HFF-Myc (cell line): ENCODE measurements around the gene MTA1.

Experiments used
- DNase-seq: peaks from one replicate; pipeline ENCODE4 v3.0.0-alpha.2; 2011; ENCODE audit warnings: low read depth; ENCODE audit errors: extremely low read depth
- H3K4me3 ChIP-seq: replicated peaks from 2 replicates; pipeline ENCODE4 v1.5.1; 2011; ENCODE audit warnings: low read depth, mild to moderate bottlenecking, control low read depth, low read length
- TF ChIP-seq, protein P1 (sequence below): IDR thresholded peaks from 2 replicates; pipeline ENCODE4 v1.5.1; 2012; ENCODE audit warnings: mild to moderate bottlenecking, low read depth, low read length, control low read depth; ENCODE audit errors: missing control alignments

Gene MTA1

DNA sequence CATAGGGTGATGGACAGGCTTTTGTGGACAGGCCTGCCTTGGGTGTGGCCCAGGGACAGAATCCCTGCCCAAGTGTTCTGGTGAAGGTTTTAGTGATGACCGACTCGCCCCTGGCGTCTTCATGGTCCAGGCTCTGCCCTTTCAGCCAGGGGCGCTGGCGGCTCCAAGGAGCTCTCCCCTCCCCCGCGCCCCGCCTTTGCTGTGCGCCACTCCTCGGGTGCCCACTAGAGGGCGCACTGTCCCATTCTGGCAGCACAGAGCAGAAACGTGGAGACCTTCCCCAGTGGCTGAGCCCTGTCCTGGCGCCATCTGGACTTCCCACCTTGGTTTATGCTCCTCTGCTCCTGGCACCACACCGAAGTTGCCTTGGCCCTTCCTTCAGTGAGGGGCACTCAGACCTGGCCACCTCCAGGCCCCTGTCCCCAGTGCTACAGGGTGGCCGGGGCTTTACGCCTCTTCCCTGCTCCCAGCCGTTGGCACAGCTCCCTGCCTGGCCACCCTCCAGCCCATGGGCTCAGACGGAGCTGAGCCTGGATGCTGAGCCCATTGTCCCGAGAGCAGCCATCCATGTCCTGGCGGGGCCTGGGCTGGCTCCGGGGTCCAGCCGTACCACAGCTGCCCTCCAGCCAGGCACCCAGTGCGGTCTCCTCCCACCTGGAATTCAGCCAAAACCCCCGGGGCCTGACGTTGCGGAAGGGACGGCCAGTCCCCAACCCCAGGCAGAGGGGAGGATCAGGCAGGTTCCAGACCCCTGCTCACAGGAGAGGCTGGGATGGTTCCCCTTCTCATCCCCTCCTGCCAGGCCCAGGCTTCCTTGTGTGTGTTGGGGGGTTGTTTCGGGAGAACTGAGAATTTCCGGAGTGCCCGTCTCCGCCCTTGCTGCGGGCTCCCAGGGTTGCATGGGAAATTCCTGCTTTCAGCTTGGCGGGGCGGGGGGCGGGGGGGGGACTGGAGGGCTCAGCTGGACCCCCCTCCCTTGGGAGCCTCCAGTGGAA, 61.5 kb downstream of the MTA1 start:
- TF ChIP-seq, protein P1, sequence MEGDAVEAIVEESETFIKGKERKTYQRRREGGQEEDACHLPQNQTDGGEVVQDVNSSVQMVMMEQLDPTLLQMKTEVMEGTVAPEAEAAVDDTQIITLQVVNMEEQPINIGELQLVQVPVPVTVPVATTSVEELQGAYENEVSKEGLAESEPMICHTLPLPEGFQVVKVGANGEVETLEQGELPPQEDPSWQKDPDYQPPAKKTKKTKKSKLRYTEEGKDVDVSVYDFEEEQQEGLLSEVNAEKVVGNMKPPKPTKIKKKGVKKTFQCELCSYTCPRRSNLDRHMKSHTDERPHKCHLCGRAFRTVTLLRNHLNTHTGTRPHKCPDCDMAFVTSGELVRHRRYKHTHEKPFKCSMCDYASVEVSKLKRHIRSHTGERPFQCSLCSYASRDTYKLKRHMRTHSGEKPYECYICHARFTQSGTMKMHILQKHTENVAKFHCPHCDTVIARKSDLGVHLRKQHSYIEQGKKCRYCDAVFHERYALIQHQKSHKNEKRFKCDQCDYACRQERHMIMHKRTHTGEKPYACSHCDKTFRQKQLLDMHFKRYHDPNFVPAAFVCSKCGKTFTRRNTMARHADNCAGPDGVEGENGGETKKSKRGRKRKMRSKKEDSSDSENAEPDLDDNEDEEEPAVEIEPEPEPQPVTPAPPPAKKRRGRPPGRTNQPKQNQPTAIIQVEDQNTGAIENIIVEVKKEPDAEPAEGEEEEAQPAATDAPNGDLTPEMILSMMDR = peak; percentile 99
- DNase-seq = peak; percentile 70
- H3K4me3 ChIP-seq = peak overlapping the region; percentile 46

DNA sequence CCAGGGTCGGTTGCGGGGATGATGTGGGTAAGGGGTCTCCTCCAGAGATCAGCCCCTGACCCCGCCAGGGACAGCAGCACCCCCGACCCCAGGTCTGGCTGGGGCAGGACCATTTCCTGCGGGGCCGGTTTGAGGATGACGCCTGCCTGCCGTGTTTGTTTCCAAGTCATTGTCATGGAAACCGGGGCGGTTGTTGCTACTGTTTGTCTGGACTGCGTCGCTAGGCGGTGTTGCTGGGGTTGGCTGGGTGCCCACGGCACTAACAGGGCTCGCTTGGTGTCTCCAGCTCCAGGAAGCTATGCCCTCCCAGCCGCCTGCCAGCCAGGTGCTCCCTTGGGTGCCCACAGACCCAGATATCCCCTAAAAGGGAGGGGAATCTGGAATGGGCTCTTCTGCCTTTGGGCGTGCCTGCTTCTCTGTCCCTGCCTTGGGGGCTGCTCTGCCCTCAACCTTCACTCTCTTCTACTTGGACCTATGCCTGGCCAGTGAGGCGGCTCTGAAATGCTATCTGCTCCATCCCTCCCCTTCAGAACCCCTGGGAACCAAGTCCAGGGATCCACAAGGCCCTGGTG, 62.3 kb downstream of the MTA1 start:
- peak overlapping the region; percentile 18 for H3K4me3 ChIP-seq
- DNase-seq = peak; percentile 96
- TF ChIP-seq, protein P1 = no peak

DNA sequence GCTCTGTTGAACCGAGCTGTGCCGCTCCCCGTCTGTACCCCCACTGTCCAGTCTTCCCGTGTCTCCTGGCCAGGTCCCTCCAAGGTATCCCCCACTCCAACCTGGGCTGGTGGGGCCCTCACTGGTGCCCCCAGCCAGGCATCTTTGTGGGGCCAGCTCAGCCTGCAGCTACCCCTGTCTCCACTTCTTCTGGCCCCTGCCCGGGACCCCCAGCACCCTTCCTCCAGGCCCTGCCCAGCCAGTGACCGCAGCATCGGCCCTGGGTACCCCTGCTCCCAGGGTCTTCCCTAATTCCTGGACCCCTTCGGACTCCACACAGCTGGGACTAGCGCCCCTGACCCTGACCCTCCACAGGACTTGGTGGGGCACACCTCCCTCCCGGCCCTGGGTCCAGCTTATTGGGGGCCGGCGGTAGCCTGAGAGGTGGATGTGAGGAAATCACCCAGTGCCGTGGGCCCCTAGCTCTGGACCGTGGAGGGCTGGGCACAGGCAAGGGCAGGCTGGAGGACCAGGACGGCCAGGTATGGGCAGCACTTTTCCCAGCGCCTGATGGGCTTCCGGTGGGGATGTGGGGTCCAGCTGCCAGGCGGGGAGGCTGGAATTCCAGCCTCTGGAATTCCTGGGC, 63.0 kb downstream of the MTA1 start:
- no peak for DNase-seq
- no peak overlapping the region for H3K4me3 ChIP-seq
- TF ChIP-seq, protein P1 = no peak

DNA sequence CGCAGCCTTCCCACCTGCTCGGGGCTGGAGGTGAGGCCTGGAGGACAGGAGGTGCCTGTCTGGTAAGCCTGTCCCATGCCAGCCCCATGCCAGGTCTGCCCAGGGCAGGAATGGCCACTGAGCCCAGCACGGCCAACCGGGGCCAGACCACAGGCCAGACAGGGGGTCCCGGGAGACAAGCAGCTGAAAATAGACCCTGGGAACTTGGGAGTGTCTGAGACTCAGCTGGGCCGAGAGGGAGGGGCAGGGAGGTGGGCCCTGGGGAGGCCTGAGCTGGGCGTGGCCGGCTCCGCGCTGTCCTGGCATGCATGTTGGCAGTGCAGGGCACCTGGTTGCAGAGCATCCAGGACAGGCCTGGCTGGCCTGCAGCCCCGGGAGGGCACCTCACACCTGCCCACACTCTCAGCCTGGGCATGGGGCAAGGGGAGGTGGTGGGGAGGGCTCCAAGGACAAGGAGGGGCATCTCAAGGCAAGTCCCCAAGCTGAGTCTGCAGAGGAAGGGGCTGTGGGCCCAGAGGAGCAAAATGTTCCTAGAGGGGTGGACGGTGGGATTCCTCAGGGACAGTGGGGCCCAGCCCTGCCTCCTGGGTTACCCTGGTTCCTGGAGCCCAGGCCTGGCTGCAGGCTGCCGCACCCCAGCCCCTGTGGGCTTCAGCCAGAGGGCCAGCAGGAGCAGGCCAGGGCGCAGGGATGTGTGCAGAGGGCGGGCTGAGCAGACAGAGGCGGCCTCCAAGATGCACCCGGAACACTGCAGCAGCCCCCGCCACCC, 63.9 kb downstream of the MTA1 start:
- no peak for DNase-seq
- TF ChIP-seq, protein P1 = no peak
- H3K4me3 ChIP-seq = no peak overlapping the region

DNA sequence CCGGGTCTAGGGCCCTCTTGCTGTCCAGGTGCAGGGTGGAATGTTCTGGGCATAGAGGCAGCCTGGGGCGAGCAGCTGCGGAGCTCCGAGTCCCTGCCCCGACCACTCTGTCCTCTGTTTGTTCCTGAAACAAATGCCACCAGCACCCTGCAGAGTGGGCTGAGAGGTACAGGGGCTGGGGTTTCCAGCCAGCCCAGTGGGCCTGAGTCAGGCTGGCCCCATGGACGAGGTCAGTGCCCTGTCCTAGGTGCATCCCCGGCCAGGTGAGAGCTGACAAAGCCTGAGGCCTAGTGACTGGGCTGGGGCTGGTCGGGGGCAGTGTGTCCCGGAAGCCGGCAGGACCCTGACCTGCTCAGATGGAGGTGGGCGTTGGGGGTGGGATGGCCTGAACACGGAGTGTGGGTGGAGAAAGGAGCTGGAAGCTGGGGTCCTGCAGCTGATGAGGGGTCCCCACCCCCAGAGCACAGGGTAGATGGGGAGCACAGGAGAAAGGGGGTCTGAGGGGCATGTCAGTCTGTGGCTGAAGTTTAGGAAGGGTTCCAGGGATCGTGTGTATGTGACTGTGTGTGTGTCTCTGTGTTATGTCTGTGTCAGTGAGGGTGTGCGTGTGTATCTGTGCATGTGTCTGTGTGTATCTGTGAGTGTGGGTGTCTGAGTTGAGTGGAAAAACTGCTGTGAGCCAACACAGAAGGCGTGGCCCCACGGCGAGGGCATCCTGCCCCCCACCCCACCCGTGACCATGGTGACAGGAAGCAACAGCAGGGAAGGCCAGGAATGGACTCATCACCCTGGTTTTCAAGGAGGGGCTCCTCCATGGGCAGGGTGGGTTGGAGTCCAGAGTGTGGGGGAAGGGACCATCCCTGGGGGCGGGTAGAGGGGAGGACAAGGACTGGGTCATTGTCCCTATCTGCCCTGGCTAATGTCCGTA, 64.7 kb downstream of the MTA1 start:
- TF ChIP-seq, protein P1 = no peak
- H3K4me3 ChIP-seq = no peak overlapping the region

More for the DNA sequence above, 64.7 kb downstream of the MTA1 start:
- DNase-seq = no peak
